Osteoblast (primary cell): ENCODE results near the gene PLA2G12A. TPM values are rescaled to one million over a fixed set of nuclear protein-coding genes. Genes with fewer than 3 reads are reported as not detected.

ENCODE experiments used
- DNase-seq: peaks from one replicate; pipeline ENCODE4 v3.0.0; 2011; ENCODE audit warnings: low spot score, mixed read lengths; ENCODE audit not compliant: insufficient read length; ENCODE audit errors: missing footprints
- H2AFZ ChIP-seq: 2 replicates; pipeline ENCODE4 v1.6.0; 2011; ENCODE audit warnings: mild to moderate bottlenecking, low read length
- H3K27ac ChIP-seq: 2 replicates; pipeline ENCODE4 v1.5.1; 2011; ENCODE audit warnings: mild to moderate bottlenecking, low read depth, low read length, moderate library complexity
- H3K27me3 ChIP-seq: 2 replicates; pipeline ENCODE4 v1.6.0; 2012; ENCODE audit warnings: mild to moderate bottlenecking, control low read depth, inconsistent platforms, low read length, moderate library complexity; ENCODE audit not compliant: insufficient read depth
- H3K36me3 ChIP-seq: 2 replicates; pipeline ENCODE4 v1.5.1; 2011; ENCODE audit warnings: mild to moderate bottlenecking, low read length, control low read depth, moderate library complexity; ENCODE audit not compliant: insufficient read depth
- H3K4me1 ChIP-seq: 2 replicates; pipeline ENCODE4 v1.5.1; 2011; ENCODE audit warnings: mild to moderate bottlenecking, low read length, control low read depth, moderate library complexity; ENCODE audit not compliant: insufficient read depth
- H3K4me2 ChIP-seq: 2 replicates; pipeline ENCODE4 v1.6.0; 2011; ENCODE audit warnings: mild to moderate bottlenecking, low read length; ENCODE audit not compliant: insufficient read depth
- H3K4me3 ChIP-seq: fragments of 200-600 bp; sonication (generic); 3 replicates; pipeline ENCODE4 v1.5.1; 2012; ENCODE audit warnings: mild to moderate bottlenecking, low read length, inconsistent platforms; ENCODE audit not compliant: insufficient read depth
- H3K79me2 ChIP-seq: 2 replicates; pipeline ENCODE4 v1.6.0; 2012; ENCODE audit warnings: mild to moderate bottlenecking, low read length, control low read depth, inconsistent platforms; ENCODE audit not compliant: insufficient read depth
- H3K9me3 ChIP-seq: 2 replicates; pipeline ENCODE4 v1.5.1; 2011; ENCODE audit warnings: low read depth, low read length, control low read depth
- H4K20me1 ChIP-seq: 2 replicates; pipeline ENCODE4 v1.6.0; 2012; ENCODE audit warnings: mild to moderate bottlenecking, low read length, control low read depth; ENCODE audit not compliant: insufficient read depth
- total RNA-seq: library from RNA; depleted of rRNA; stranded (reverse); fragments of >200 nt; gene quantifications from 2 replicates; pipeline ENCODE4 v1.2.3, GENCODE V29; 2012
- TF ChIP-seq, protein P1 (sequence below): IDR thresholded peaks from 2 replicates; pipeline ENCODE4 v1.5.1; 2011; ENCODE audit warnings: mild to moderate bottlenecking, low read depth, low read length, moderate library complexity; ENCODE audit errors: extremely low read depth

Gene PLA2G12A
- total RNA-seq, 1 donor, result 16.3 TPM

DNA sequence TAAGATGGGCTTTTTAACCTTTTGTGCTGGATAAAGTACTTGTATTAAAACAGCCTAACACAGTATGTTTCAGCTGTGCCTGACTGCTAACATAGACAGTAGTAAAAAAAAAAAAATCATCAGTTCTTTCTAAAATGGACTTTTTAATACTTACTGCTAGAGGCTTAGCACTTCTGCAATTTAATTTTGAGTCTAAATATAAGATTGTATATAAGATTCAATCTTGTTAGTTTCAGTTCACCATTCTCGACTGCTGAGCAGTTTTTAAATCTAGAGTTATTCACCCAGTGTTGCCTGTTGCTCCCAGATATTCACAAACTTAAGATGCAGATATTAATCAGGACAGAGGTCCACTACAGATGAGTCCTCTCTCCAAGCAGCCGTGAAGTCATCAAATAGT lies 6.8 kb downstream of the PLA2G12A start:
- H3K27me3 ChIP-seq, result no peaks in the 10 kb centered on the region
- no peak overlapping the region for H2AFZ ChIP-seq
- H3K4me2 ChIP-seq, result no peak overlapping the region
- H3K4me1 ChIP-seq, result peaks cover 4% of the 10 kb centered on the region
- DNase-seq, result no peak
- H3K9me3 ChIP-seq, result no peaks in the 10 kb centered on the region
- H3K79me2 ChIP-seq, result peaks cover 20% of the 10 kb centered on the region
- H3K36me3 ChIP-seq, result no peaks in the 10 kb centered on the region
- TF ChIP-seq, protein P1, sequence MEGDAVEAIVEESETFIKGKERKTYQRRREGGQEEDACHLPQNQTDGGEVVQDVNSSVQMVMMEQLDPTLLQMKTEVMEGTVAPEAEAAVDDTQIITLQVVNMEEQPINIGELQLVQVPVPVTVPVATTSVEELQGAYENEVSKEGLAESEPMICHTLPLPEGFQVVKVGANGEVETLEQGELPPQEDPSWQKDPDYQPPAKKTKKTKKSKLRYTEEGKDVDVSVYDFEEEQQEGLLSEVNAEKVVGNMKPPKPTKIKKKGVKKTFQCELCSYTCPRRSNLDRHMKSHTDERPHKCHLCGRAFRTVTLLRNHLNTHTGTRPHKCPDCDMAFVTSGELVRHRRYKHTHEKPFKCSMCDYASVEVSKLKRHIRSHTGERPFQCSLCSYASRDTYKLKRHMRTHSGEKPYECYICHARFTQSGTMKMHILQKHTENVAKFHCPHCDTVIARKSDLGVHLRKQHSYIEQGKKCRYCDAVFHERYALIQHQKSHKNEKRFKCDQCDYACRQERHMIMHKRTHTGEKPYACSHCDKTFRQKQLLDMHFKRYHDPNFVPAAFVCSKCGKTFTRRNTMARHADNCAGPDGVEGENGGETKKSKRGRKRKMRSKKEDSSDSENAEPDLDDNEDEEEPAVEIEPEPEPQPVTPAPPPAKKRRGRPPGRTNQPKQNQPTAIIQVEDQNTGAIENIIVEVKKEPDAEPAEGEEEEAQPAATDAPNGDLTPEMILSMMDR, result no peak
- peaks cover 8% of the 10 kb centered on the region for H4K20me1 ChIP-seq
- H3K4me3 ChIP-seq, result no peak overlapping the region
- H3K27ac ChIP-seq, result no peak overlapping the region

DNA sequence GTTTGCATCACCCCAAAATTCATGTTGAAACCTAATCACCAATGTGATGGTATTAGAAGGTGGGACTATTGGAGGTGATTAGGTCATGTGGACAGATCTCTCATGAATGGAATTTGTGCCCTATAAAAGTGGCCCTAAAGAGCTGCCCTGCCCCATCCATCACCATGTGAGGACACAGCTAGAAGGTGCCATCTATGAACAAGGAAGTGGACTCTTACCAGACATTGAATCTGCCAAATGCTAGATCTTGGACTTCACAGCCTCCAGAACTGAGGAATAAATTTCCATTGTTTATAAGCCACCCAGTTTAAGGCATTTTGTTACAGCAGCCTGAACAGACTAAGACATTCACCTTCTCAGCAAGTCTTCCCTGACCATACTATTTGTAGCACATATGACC lies 7.5 kb downstream of the PLA2G12A start:
- H3K27ac ChIP-seq, result no peak overlapping the region
- no peak overlapping the region for H2AFZ ChIP-seq
- H3K27me3 ChIP-seq, result no peaks in the 10 kb centered on the region
- no peaks in the 10 kb centered on the region for H3K9me3 ChIP-seq
- no peak for DNase-seq
- TF ChIP-seq, protein P1, result no peak
- no peaks in the 10 kb centered on the region for H3K36me3 ChIP-seq
- peaks cover 20% of the 10 kb centered on the region for H3K79me2 ChIP-seq
- H3K4me2 ChIP-seq, result no peak overlapping the region
- peaks cover 6% of the 10 kb centered on the region for H4K20me1 ChIP-seq
- no peaks in the 10 kb centered on the region for H3K4me1 ChIP-seq
- H3K4me3 ChIP-seq, result no peak overlapping the region

DNA sequence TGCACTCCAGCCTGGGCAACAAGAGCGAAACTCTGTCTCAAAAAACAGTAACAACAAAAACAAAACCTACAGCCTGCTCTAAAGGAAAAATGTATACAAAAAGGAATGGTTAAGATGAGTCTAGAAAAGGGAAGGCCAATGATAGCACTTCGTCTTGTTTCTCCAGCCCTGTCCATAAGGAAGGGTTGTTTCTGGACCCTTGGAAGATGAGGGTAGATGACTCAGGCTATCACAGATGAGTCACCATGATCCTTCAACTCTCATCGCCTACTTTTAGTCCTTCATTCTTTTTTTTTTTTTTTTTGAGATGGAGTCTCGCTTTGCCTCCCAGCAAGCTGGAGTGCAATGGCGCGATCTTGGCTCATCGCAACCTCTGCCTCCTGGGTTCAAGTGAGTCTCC lies 8.8 kb downstream of the PLA2G12A start:
- TF ChIP-seq, protein P1, result no peak
- Histone ChIP-seq H3K4me2 (no peak overlapping the region), H3K4me3 (no peak overlapping the region), H3K9me3 (no peaks in the 10 kb centered on the region), H3K27me3 (no peaks in the 10 kb centered on the region), H3K4me1 (no peaks in the 10 kb centered on the region), H2AFZ (no peak overlapping the region), H3K36me3 (no peaks in the 10 kb centered on the region), H3K27ac (no peak overlapping the region), H4K20me1 (peaks cover 5% of the 10 kb centered on the region), H3K79me2 (peaks cover 20% of the 10 kb centered on the region)
- DNase-seq, result peak; percentile 79

DNA sequence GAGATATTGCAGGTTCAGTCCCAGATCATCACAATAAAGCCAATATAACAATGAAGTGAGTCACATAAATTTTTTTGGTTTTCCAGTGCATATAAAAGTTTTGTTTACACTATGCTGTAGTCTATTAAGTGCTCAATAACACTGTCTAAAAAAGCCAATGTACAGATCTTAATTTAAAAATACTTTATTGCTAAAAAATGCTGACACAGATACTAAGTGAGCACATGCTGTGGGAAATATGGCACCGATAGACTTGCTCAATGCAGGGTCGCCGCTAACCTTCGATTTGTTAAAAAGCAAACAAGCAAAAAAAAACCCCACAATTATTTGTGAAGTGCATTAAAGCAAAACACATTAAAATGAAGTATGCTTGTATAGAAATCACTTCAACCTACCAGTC lies 10.3 kb downstream of the PLA2G12A start:
- H4K20me1 ChIP-seq, result peaks cover 5% of the 10 kb centered on the region
- H3K27me3 ChIP-seq, result no peaks in the 10 kb centered on the region
- no peak for DNase-seq
- H2AFZ ChIP-seq, result no peak overlapping the region
- TF ChIP-seq, protein P1, result no peak
- no peaks in the 10 kb centered on the region for H3K9me3 ChIP-seq
- H3K36me3 ChIP-seq, result no peaks in the 10 kb centered on the region
- peaks cover 17% of the 10 kb centered on the region for H3K79me2 ChIP-seq
- H3K4me1 ChIP-seq, result no peaks in the 10 kb centered on the region
- no peak overlapping the region for H3K4me3 ChIP-seq
- no peak overlapping the region for H3K27ac ChIP-seq
- H3K4me2 ChIP-seq, result no peak overlapping the region
